OCI-LY3 (cell line): ENCODE data around the gene ECHS1.

Source experiments
- CTCF ChIP-seq: fragments of 200-600, 300-600 bp; sonication (generic); IDR thresholded peaks from 2 replicates; pipeline ENCODE4 v1.5.1; 2014; ENCODE audit warnings: antibody characterized with exemption, low read length, low read depth
- EZH2phosphoT487 ChIP-seq: fragments of 200-600 bp; shearing (Covaris generic); IDR thresholded peaks from 2 replicates; pipeline ENCODE4 v1.6.1; 2018; ENCODE audit warnings: antibody characterized with exemption, mixed run types, low read depth

GRCh38 chr10:133393401-133394063, 20.4 kb upstream of the ECHS1 start:
- no peak for TF ChIP-seq CTCF
- TF ChIP-seq EZH2phosphoT487, result no peak
